HL-60/S4 (cell line): ENCODE results near the gene ARHGEF19.
"Not testable (repeated sequence)": the region's sequence is repeated elsewhere in the genome, so short reads cannot be mapped to it uniquely, and the experiment has no call there.

Experiments
- in situ Hi-C: fragments of 300-500 bp; cut with MboI; formaldehyde crosslinking; loops from 2 replicates; pipeline ENCODE4 v1.14.3; 2022; ENCODE audit warnings: low sequenced_read_pairs

ARHGEF19 gene

GRCh38 chr1:16212251-16212961 lies at the start of gene ARHGEF19:
Gene ARHGEF19, minus strand, starts transcription at chr1:16212652. Its CDS starts 3,598 bp downstream, at chr1:16209054.
- in situ Hi-C loops: no loop called here

DNA sequence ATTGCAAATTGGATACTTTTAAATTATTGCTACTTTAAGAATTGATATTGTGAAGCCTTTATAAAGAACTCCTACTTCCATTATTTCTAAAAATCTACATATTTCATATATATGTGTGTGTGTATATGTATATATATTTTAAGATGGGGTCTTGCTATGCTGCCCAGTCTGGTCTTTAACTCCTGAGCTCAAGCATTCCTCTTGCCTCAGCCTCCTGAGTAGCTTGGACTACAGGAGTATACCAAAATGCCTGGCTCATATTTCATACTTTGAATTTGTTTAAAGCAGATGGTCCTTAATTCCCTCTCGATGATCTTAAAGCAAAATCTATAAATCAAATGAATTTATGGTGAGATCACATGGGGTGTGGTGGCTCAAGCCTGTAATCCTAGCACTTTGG lies 49.6 kb upstream of the ARHGEF19 start:
- in situ Hi-C loops: no loop called here

GRCh38 chr1:16260814-16261213 lies 48.4 kb upstream of the ARHGEF19 start:
- in situ Hi-C loops: no loop called here

DNA sequence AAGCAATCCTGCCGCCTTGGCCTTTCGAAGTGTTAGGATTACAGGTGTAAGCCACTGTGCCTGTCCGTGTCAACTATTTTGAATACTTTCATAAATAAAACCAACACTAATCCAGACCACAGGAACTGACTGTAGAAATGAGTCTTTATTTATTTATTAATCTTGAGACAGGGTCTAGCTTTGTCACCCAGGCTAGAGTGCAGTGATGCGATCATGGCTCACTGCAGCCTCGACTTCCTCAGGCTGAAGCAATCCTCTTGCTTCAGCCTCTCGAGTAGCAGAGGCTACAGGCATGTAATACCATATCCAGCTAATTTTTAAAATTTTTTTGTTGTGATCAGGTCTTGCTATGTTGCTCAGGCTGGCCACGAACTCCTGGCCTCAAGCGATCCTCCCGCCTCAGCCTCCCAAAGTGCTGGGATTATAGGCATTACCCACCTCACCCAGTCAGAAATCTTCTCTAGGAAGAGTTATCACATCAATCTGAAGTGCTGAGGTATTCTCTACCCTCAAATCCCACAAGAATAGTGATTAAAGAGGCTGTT lies 46.2 kb upstream of the ARHGEF19 start:
- in situ Hi-C loops: no loop called here

GRCh38 chr1:16257968-16258367 lies 45.5 kb upstream of the ARHGEF19 start:
- in situ Hi-C loops: no loop called here

GRCh38 chr1:16257556-16257955 lies 45.1 kb upstream of the ARHGEF19 start:
- in situ Hi-C loops: not testable (repeated sequence)

DNA sequence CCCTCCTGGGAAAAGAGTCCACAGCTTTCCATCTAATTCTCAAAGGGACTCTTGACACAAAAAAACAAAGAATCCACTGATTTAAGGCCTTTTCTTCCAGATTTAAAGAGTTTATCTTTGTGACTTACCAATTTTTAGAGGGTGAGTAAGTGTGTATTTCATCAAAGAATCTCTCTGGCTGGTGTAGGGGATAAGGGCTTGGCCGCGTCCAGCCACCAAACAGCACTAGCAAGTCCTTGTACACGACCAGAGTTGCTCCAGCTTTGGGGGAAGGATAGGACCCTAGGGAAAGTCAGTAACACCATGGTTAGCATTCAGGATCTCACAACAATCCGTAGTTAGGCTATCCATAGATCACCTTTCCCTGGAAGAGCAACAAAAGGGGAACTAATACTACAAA lies 44.0 kb upstream of the ARHGEF19 start:
- in situ Hi-C loops: no loop called here

- in situ Hi-C loops: no loop called here
Observed at GRCh38 chr1:16254263-16254928, 41.9 kb upstream of the ARHGEF19 start.

DNA sequence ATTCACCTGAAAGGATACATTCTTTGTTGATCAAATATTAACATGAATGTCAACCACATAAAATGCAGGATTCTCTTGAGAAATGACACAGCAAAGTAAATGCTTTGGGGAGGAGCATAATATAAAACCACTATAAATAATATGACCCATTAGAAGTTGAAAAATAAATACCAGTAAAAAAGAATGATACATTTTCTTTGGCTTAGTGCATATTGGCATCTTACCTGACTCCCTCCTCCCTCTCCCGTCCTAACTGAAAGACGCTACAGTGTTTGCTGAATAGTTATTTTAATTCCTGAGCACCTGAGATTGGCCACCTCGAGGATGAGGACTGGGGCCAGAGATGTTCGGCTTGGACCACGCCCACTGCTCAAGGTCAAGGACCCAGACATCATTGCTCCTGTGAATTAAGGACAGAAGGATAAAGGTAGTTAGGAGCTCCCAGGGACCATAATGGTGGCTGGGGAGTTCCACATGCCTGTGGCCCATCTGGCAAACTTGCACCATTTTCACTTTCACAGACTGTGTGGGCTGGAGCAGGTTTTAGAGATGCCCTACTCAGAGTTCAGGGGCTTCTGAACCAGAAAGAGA lies 41.0 kb upstream of the ARHGEF19 start:
- in situ Hi-C loops: no loop called here

DNA sequence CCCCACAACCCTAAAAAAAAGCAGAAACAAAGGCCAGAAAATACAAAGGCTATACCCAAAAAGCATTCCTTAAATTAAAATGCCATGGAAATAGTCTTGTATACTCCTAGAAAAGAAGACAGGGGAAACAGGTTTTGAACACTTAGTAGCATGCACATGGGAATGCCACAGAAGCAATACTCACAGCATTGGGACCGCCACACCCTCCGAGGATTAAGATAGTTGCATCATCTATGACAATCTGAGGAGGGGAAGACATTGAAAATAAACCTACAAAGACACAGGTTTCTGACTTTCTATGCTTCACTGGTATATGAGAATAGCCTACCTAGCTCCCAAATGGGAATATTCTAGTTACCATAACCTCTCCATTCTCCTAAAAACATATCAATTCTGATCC lies 40.5 kb upstream of the ARHGEF19 start:
- in situ Hi-C loops: no loop called here

GRCh38 chr1:16251381-16251780 lies 38.9 kb upstream of the ARHGEF19 start:
- in situ Hi-C loops: no loop called here

GRCh38 chr1:16250524-16251251 lies 38.2 kb upstream of the ARHGEF19 start:
- in situ Hi-C loops: no loop called here

DNA sequence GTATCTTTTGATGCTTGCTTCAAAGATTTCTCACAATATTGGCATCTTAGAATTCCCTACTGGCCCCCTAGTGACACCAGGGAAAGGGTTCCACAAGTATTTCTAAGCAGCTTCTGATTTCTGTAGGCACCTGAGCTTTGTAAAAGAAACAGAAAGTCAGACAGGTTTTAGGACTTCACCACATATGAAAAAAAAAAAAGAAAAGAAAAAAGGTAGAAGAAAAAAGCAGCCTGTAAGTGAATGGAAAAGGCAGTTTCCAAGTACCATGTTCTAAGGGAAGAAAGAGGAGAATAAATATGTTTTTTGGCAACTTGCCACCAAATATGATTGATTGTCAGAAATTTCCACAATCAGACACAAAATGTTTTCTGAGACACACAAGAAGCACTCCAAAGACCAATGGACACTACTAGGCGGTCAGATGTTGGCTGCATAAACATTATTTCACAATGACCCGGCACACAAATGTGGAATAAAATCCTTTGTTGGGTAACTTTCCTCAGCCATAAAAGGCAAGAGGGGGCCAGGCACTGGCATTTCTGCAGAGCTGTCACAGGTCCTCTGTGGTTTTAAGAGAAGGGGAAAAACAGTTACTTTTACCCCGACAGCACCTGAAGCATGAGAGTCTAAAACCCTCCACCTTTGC lies 37.3 kb upstream of the ARHGEF19 start:
- in situ Hi-C loops: no loop called here

GRCh38 chr1:16248603-16249516 lies 36.4 kb upstream of the ARHGEF19 start:
- in situ Hi-C loops: no loop called here

DNA sequence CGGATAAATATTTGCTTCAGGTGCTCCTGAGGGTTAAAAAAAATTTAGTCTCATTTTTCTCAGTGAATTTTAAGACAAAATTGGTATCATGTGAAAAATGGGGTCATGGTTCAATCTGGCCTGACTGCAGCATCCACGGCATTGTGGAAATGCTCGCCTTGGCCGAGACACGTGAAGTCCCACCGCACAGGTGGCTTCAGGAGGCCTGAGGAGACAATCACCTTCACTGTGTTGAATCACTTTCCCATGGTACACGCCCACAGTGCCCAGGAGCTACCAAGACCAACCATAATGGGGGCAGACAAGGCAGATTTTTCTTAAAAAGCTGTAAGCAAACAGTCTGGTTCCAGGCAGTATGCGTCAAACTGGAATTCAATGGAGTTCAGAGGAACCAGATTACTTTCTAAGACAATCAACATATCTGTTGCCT lies 35.6 kb upstream of the ARHGEF19 start:
- in situ Hi-C loops: no loop called here

- in situ Hi-C loops: no loop called here
Observed at GRCh38 chr1:16247441-16247840, 35.0 kb upstream of the ARHGEF19 start.

DNA sequence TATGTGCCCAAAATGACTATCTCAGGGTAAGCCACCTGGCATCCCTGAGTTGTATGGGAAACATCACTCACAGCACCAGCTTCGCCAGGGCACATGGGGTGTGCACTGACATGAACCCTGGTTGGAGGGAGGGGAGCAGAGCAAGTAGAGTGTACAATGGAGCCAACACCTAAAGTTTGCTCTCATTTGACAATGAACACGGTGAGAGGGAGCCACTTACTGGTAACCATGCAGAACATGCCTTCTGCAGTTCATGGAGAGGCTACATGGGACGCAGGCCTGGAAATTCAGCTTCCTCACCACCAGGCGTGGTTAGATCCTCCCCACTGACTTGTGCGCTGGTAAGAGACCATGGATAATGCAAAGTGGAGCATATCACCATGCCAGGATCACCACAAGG lies 34.5 kb upstream of the ARHGEF19 start:
- in situ Hi-C loops: no loop called here

DNA sequence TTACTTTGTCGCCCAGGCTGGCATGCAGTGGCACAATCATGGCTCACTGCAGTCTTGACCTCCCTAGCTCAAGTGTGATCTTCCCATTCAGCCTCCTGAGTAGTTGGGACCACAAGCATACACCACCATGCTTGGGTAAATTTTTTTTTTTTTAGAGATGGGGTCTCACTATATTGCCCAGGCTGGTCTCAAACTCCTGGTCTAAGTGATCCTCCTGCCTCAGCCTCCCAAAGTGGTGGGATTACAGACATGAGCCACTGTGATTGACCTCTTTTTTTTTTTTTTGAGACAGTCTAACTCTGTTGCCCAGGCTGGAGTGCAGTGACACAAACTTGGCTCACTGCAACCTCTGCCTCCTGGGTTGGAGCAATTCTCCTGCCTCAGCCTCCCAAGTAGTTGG lies 33.8 kb upstream of the ARHGEF19 start:
- in situ Hi-C loops: not testable (repeated sequence)

- in situ Hi-C loops: no loop called here
Observed at GRCh38 chr1:16245476-16246196, 33.2 kb upstream of the ARHGEF19 start.
